Astrocyte (in vitro differentiated cells and primary cell): ENCODE data around the gene ZNF277. TPM values are rescaled to one million over a fixed set of nuclear protein-coding genes. Genes with fewer than 3 reads are reported as not detected.
"Not testable (repeated sequence)": the region's sequence is repeated elsewhere in the genome, so short reads cannot be mapped to it uniquely, and the experiment has no call there.

Experiments used
- DNase-seq: peaks from one replicate; pipeline ENCODE4 v3.0.0-alpha.2; 2010; ENCODE audit warnings: low read depth
- FAIRE-seq: peaks from 2 replicates; lab custom pipeline; 2011; peaks lifted over from hg19 to GRCh38; lab: Jason Lieb, UNC
- H2AFZ ChIP-seq: 2 replicates; pipeline ENCODE4 v1.6.0; 2012; ENCODE audit warnings: low read depth, low read length, inconsistent platforms
- H3K27ac ChIP-seq: 2 replicates; pipeline ENCODE4 v1.5.1; 2011; ENCODE audit warnings: low read depth, low read length, inconsistent platforms
- H3K27me3 ChIP-seq: 2 replicates; pipeline ENCODE4 v1.6.0; 2011; ENCODE audit warnings: low read length, inconsistent platforms; ENCODE audit not compliant: insufficient read depth
- H3K36me3 ChIP-seq: 2 replicates; pipeline ENCODE4 v1.5.1; 2011; ENCODE audit warnings: low read length, inconsistent platforms; ENCODE audit not compliant: insufficient read depth
- H3K4me1 ChIP-seq: 2 replicates; pipeline ENCODE4 v1.5.1; 2011; ENCODE audit warnings: low read length, inconsistent platforms; ENCODE audit not compliant: insufficient read depth
- H3K4me2 ChIP-seq: 2 replicates; pipeline ENCODE4 v1.6.0; 2012; ENCODE audit warnings: low read length, inconsistent platforms
- H3K4me3 ChIP-seq: 2 replicates; pipeline ENCODE4 v1.5.1; 2011; ENCODE audit warnings: low read depth, mild to moderate bottlenecking, low read length, inconsistent platforms; ENCODE audit not compliant: insufficient read depth
- H3K79me2 ChIP-seq: 2 replicates; pipeline ENCODE4 v1.6.0; 2012; ENCODE audit warnings: mild to moderate bottlenecking, low read length, inconsistent platforms; ENCODE audit not compliant: insufficient read depth
- H3K9ac ChIP-seq: 2 replicates; pipeline ENCODE4 v1.6.0; 2012; ENCODE audit warnings: mild to moderate bottlenecking, low read length, inconsistent platforms
- H3K9me3 ChIP-seq: 2 replicates; pipeline ENCODE4 v1.5.1; 2012; ENCODE audit warnings: low read depth, mild to moderate bottlenecking, low read length, inconsistent platforms; ENCODE audit not compliant: insufficient read depth
- H4K20me1 ChIP-seq: 2 replicates; pipeline ENCODE4 v1.6.0; 2012; ENCODE audit warnings: low read length, inconsistent platforms; ENCODE audit not compliant: insufficient read depth
- H3K27ac Mint-ChIP-seq: one replicate; pipeline ENCODE4 v1.8.0; 2021; ENCODE audit warnings: mild to moderate bottlenecking, mixed read lengths; ENCODE audit not compliant: unreplicated experiment
- H3K27me3 Mint-ChIP-seq: one replicate; pipeline ENCODE4 v1.8.0; 2021; ENCODE audit warnings: low read depth, mixed read lengths; ENCODE audit not compliant: unreplicated experiment
- H3K36me3 Mint-ChIP-seq: one replicate; pipeline ENCODE4 v1.8.0; 2021; ENCODE audit warnings: low read depth, mixed read lengths; ENCODE audit not compliant: unreplicated experiment
- H3K4me1 Mint-ChIP-seq: one replicate; pipeline ENCODE4 v1.8.0; 2021; ENCODE audit warnings: low read depth, mixed read lengths; ENCODE audit not compliant: unreplicated experiment
- H3K4me3 Mint-ChIP-seq: one replicate; pipeline ENCODE4 v1.8.0; 2021; ENCODE audit warnings: mild to moderate bottlenecking, moderate library complexity, mixed read lengths; ENCODE audit not compliant: unreplicated experiment
- H3K9me3 Mint-ChIP-seq: one replicate; pipeline ENCODE4 v1.8.0; 2021; ENCODE audit warnings: mild to moderate bottlenecking, mixed read lengths; ENCODE audit not compliant: unreplicated experiment
- CTCF ChIP-seq: IDR thresholded peaks from 2 replicates; pipeline ENCODE4 v1.5.1; 2011; ENCODE audit warnings: low read depth, mild to moderate bottlenecking, inconsistent platforms, low read length, moderate library complexity; ENCODE audit not compliant: insufficient read depth
- EZH2 ChIP-seq: IDR thresholded peaks from 2 replicates; pipeline ENCODE4 v1.6.1; 2012; ENCODE audit warnings: mild to moderate bottlenecking, low read length, inconsistent platforms; ENCODE audit not compliant: insufficient read depth
- total RNA-seq: library from RNA; stranded (reverse); gene quantifications from 2 replicates; pipeline ENCODE4 v1.2.1, GENCODE V29; 2021

Gene ZNF277
- total RNA-seq, 1 donor from 2014 or later, result 23.0 TPM

- H3K4me3 Mint-ChIP-seq, result no peak overlapping the region
- Histone ChIP-seq H3K4me2 (no peak overlapping the region), H3K9me3 (no peaks in the 10 kb centered on the region), H3K9ac (no peak overlapping the region), H3K27ac (no peak overlapping the region), H4K20me1 (no peaks in the 10 kb centered on the region), H3K4me3 (no peak overlapping the region), H3K4me1 (no peaks in the 10 kb centered on the region), H3K79me2 (no peaks in the 10 kb centered on the region), H2AFZ (no peak overlapping the region), H3K36me3 (no peaks in the 10 kb centered on the region), H3K27me3 (no peaks in the 10 kb centered on the region)
- no peaks in the 10 kb centered on the region for H3K27me3 Mint-ChIP-seq
- H3K27ac Mint-ChIP-seq, result no peak overlapping the region
- H3K9me3 Mint-ChIP-seq, result no peaks in the 10 kb centered on the region
- peaks cover 11% of the 10 kb centered on the region for H3K36me3 Mint-ChIP-seq
- TF ChIP-seq EZH2 (no peak), CTCF (no peak)
- FAIRE-seq, result no peak
- H3K4me1 Mint-ChIP-seq, result no peaks in the 10 kb centered on the region
- no peak for DNase-seq
These were observed 100.4 kb downstream of the ZNF277 start for GRCh38 chr7:112306903-112307302.

- H4K20me1 ChIP-seq, result no peaks in the 10 kb centered on the region
- no peaks in the 10 kb centered on the region for H3K36me3 ChIP-seq
- DNase-seq, result no peak
- no peak for TF ChIP-seq EZH2
- TF ChIP-seq CTCF, result no peak
- Mint-ChIP-seq H3K4me1 (no peaks in the 10 kb centered on the region), H3K4me3 (no peak overlapping the region), H3K27ac (no peak overlapping the region), H3K36me3 (peaks cover 11% of the 10 kb centered on the region), H3K9me3 (no peaks in the 10 kb centered on the region), H3K27me3 (no peaks in the 10 kb centered on the region)
- H3K4me3 ChIP-seq, result no peak overlapping the region
- H3K4me2 ChIP-seq, result no peak overlapping the region
- no peak overlapping the region for H3K27ac ChIP-seq
- FAIRE-seq, result no peak
- H2AFZ ChIP-seq, result no peak overlapping the region
- H3K9me3 ChIP-seq, result no peaks in the 10 kb centered on the region
- H3K4me1 ChIP-seq, result no peaks in the 10 kb centered on the region
- H3K79me2 ChIP-seq, result no peaks in the 10 kb centered on the region
- no peak overlapping the region for H3K9ac ChIP-seq
- H3K27me3 ChIP-seq, result no peaks in the 10 kb centered on the region
These were observed 101.0 kb downstream of the ZNF277 start for GRCh38 chr7:112307506-112307905.

- Mint-ChIP-seq H3K9me3 (no peaks in the 10 kb centered on the region), H3K4me3 (no peak overlapping the region)
- no peak for FAIRE-seq
These were observed 102.5 kb downstream of the ZNF277 start for GRCh38 chr7:112308974-112309373.

GRCh38 chr7:112316803-112317202, 110.3 kb downstream of the ZNF277 start:
- not testable (repeated sequence) for H3K4me3 Mint-ChIP-seq, H3K9me3 Mint-ChIP-seq, FAIRE-seq, H4K20me1 ChIP-seq, H3K27ac ChIP-seq, H3K4me1 ChIP-seq, H2AFZ ChIP-seq, H3K9me3 ChIP-seq, H3K4me3 ChIP-seq, H3K4me2 ChIP-seq, H3K36me3 ChIP-seq, H3K4me1 Mint-ChIP-seq, H3K9ac ChIP-seq, DNase-seq, H3K27me3 ChIP-seq, H3K27ac Mint-ChIP-seq, H3K79me2 ChIP-seq, H3K27me3 Mint-ChIP-seq
- peaks cover 25% of the 10 kb centered on the region for H3K36me3 Mint-ChIP-seq

More at GRCh38 chr7:112308974-112309373, 102.5 kb downstream of the ZNF277 start:
- H3K79me2 ChIP-seq, result no peaks in the 10 kb centered on the region
- H3K9me3 ChIP-seq, result no peaks in the 10 kb centered on the region
- TF ChIP-seq CTCF (no peak), EZH2 (no peak)
- H3K27ac ChIP-seq, result no peak overlapping the region
- no peak for DNase-seq
- no peak overlapping the region for H3K27ac Mint-ChIP-seq
- H3K4me1 Mint-ChIP-seq, result no peaks in the 10 kb centered on the region
- H3K27me3 Mint-ChIP-seq, result no peaks in the 10 kb centered on the region
- H3K4me2 ChIP-seq, result no peak overlapping the region
- H3K4me3 ChIP-seq, result no peak overlapping the region
- no peak overlapping the region for H2AFZ ChIP-seq
- H3K4me1 ChIP-seq, result no peaks in the 10 kb centered on the region
- H3K36me3 ChIP-seq, result no peaks in the 10 kb centered on the region
- H3K9ac ChIP-seq, result no peak overlapping the region
- no peaks in the 10 kb centered on the region for H3K27me3 ChIP-seq
- peaks cover 8% of the 10 kb centered on the region for H3K36me3 Mint-ChIP-seq
- no peaks in the 10 kb centered on the region for H4K20me1 ChIP-seq
